ENCODE data around the gene BGLAP. TPM values are rescaled to one million over a fixed set of nuclear protein-coding genes. Genes with fewer than 3 reads are reported as not detected.

The BGLAP gene
- total RNA-seq, 2 donors from 2014 or later: 0.52 TPM; not detected in 1

DNA sequence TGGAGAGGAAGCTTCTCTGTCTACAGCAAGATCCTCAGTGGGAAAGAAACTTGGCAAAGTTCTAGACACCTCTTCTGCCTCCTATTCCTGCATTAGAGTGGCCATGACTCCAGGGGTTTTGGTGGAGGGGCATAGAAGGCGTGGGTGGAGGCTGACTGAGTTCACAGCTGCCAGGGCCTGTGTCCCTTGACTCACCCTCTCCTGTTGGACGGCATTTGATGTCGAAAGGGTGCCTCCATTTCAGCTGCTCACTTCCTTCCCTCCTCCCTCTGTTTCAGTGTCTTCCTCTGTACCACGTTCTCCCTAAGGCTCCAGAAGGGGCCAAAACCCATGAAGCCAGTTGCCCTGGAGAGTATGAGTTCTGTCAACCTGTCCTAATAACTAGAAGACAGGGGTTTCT, 42.8 kb downstream of the BGLAP start:
- Histone ChIP-seq H3K4me3 (no peak overlapping the region), H3K27me3 (no peaks in the 10 kb centered on the region), H3K9me3 (no peaks in the 10 kb centered on the region), H3K27ac (no peak overlapping the region), H3K36me3 (replicated peaks in 1 of 2; ENCODE audit: insufficient read depth in 1 of 2, low read depth in 2 of 2) (no peaks in the 10 kb centered on the region), H3K4me1 (peaks cover 25% of the 10 kb centered on the region)
- DNase-seq: no peak
- intact Hi-C loops (cut with DNase I): no loop called here
- ATAC-seq: no peak
- no peak for TF ChIP-seq POLR2A (IDR thresholded peaks at IDR 0.05)
- TF ChIP-seq, protein P1, sequence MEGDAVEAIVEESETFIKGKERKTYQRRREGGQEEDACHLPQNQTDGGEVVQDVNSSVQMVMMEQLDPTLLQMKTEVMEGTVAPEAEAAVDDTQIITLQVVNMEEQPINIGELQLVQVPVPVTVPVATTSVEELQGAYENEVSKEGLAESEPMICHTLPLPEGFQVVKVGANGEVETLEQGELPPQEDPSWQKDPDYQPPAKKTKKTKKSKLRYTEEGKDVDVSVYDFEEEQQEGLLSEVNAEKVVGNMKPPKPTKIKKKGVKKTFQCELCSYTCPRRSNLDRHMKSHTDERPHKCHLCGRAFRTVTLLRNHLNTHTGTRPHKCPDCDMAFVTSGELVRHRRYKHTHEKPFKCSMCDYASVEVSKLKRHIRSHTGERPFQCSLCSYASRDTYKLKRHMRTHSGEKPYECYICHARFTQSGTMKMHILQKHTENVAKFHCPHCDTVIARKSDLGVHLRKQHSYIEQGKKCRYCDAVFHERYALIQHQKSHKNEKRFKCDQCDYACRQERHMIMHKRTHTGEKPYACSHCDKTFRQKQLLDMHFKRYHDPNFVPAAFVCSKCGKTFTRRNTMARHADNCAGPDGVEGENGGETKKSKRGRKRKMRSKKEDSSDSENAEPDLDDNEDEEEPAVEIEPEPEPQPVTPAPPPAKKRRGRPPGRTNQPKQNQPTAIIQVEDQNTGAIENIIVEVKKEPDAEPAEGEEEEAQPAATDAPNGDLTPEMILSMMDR (IDR thresholded peaks at IDR 0.05): no peak
- WGBS, 2 donors: 59 to 82% methylated on average over 4 of the region's 4 CpGs

DNA sequence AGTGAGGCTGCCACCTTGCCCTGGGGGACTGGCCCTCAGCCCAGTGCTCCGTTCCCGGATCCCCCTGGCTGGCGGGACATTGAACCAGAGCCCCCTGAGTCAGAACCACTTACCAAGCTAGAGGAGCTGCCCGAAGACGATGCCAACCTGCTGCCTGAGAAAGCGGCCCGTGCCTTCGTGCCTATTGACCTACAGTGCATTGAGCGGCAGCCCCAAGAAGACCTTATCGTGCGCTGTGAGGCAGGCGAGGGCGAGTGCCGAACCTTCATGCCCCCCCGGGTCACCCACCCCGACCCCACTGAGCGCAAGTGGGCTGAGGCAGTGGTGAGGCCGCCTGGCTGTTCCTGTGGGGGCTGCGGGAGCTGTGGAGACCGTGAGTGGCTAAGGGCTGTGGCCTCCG, 43.5 kb downstream of the BGLAP start:
- DNase-seq (no peak), ATAC-seq (no peak)
- Histone ChIP-seq H3K27me3 (no peaks in the 10 kb centered on the region), H3K9me3 (no peaks in the 10 kb centered on the region), H3K27ac (no peak overlapping the region), H3K4me1 (peaks cover 25% of the 10 kb centered on the region), H3K36me3 (replicated peaks in 1 of 2; ENCODE audit: insufficient read depth in 1 of 2, low read depth in 2 of 2) (no peaks in the 10 kb centered on the region), H3K4me3 (no peak overlapping the region)
- TF ChIP-seq, protein P1 (IDR thresholded peaks at IDR 0.05): no peak
- no peak for TF ChIP-seq POLR2A (IDR thresholded peaks at IDR 0.05)
- 91 to 100% methylated on average over 1 to 16 of the region's 21 CpGs for WGBS, 2 donors
- intact Hi-C loops (cut with DNase I): no loop called here

DNA sequence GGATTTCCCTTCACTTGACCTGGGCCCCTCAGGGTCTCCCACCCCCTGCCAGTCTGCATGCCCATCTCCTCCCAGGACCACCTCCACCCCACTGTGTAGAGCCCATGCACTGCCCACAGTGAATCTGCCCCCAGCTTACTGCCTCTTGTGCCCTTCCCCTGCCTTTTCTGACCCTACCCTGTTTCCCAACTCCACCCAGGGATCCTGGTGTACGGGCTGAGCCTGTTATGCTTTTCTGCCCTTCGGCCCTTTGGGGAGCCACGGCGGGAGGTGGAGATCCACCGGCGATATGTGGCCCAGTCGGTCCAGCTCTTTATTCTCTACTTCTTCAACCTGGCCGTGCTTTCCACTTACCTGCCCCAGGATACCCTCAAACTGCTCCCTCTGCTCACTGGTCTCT, 44.1 kb downstream of the BGLAP start:
- 93 to 95% methylated on average over 8 of the region's 8 CpGs for WGBS, 2 donors
- no peak overlapping the region for H3K4me3 ChIP-seq
- no peaks in the 10 kb centered on the region for H3K9me3 ChIP-seq
- ATAC-seq: no peak
- no peak for DNase-seq
- H3K27ac ChIP-seq: no peak overlapping the region
- peaks cover 27% of the 10 kb centered on the region for H3K4me1 ChIP-seq
- TF ChIP-seq, protein P1 (IDR thresholded peaks at IDR 0.05): no peak
- TF ChIP-seq POLR2A (IDR thresholded peaks at IDR 0.05): no peak
- H3K36me3 ChIP-seq (replicated peaks in 1 of 2; ENCODE audit: insufficient read depth in 1 of 2, low read depth in 2 of 2): no peaks in the 10 kb centered on the region
- intact Hi-C loops (cut with DNase I): no loop called here
- no peaks in the 10 kb centered on the region for H3K27me3 ChIP-seq

DNA sequence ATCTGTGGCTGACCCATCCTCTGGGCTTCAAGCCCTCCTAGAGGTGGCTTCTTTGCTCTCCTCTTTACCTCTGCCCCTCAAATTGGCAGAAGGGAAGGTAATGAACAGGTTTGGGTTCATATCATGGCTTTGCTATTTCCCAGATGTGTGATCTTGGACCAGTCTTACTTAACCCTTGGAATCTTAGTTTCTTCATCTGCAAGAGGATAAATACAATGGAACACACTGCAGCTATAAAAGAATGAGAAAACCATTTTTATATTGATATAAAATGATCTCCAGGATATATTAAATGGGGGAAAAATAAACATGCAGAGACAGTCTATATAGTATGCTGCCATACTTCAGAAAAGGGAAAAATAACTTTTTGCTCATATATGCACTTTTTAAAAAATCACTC, 47.9 kb downstream of the BGLAP start:
- Histone ChIP-seq H3K4me3 (no peak overlapping the region), H3K36me3 (replicated peaks in 1 of 2; ENCODE audit: insufficient read depth in 1 of 2, low read depth in 2 of 2) (no peaks in the 10 kb centered on the region), H3K9me3 (no peaks in the 10 kb centered on the region), H3K4me1 (peaks cover 23% of the 10 kb centered on the region), H3K27ac (no peak overlapping the region), H3K27me3 (no peaks in the 10 kb centered on the region)
- ATAC-seq (no peak), DNase-seq (no peak)
- TF ChIP-seq, protein P1 (IDR thresholded peaks at IDR 0.05): no peak
- intact Hi-C loops (cut with DNase I): no loop called here

DNA sequence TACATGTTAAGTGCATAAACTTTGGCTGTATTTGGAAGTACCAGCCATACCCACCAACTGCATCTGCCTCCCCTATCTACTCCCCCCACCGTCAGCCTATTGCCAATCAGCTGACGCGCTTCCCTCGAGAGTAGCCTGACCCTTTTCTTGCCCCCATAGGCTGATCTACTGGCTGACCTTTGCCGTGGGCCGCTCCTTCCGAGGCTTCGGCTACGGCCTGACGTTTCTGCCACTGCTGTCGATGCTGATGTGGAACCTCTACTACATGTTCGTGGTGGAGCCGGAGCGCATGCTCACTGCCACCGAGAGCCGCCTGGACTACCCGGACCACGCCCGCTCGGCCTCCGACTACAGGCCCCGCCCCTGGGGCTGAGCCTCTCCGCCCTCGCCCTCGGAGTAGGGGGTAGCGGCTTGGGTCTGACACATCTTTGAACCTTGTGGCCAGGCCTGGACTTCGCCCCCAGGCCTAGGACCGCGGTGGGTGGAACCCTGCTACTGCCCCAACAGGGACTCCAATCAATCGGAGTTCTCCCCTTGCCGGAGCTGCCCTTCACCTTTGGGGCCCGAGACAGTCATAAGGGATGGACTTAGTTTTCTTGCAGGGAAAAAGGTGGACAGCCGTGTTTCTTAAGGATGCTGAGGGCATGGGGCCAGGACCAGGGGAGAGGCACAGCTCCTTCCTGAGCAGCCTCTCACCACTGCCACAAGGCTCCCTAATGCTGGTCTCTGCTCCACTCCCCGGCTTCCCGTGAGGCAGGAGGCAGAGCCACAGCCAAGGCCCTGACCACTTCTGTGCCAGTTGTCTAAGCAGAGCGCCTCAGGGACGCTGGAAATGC, 49.5 kb downstream of the BGLAP start:
- H3K27me3 ChIP-seq: no peaks in the 10 kb centered on the region
- DNase-seq: peak; percentile 85 to 96 (median 94)
- TF ChIP-seq POLR2A (IDR thresholded peaks at IDR 0.05): peak; percentile 33 to 75 (median 68)
- TF ChIP-seq, protein P1 (IDR thresholded peaks at IDR 0.05): no peak
- H3K27ac ChIP-seq: peak overlapping the region; percentile 23 to 72 (median 62)
- no peaks in the 10 kb centered on the region for H3K9me3 ChIP-seq
- whole genome bisulfite sequencing, 2 donors: 11 to 12% methylated on average over 13 to 37 of the region's 37 CpGs
- H3K36me3 ChIP-seq (replicated peaks in 1 of 2; ENCODE audit: insufficient read depth in 1 of 2, low read depth in 2 of 2): no peaks in the 10 kb centered on the region
- peak; percentile 93 for ATAC-seq
- intact Hi-C loops (cut with DNase I): no loop called here
- H3K4me1 ChIP-seq: peaks cover 28% of the 10 kb centered on the region
- peak overlapping the region in 1 of 2 donors; percentile 10 for H3K4me3 ChIP-seq

Data from body of pancreas (tissue), 4 donors.